IMR-90 (cell line): ENCODE data around the gene NCKAP5. TPM values are rescaled to one million over a fixed set of nuclear protein-coding genes. Genes with fewer than 3 reads are reported as not detected.

ENCODE experiments used
- ATAC-seq: fragments of 200-7000 bp; cut with Tn5 transposase; 2 replicates; pipeline ENCODE4 v1.9.1; 2020; ENCODE audit warnings: low read depth, mild to moderate bottlenecking, moderate library complexity
- BruUV-seq: library from RNA; stranded (reverse); fragments of 400-500 nt; replicated peaks from 2 replicates; lab custom pipeline; 2021; lab: Mats Ljungman, UMichigan
- CTCF ChIA-PET: fragments of 300-600 bp; formaldehyde crosslinking; extraction: SDS; loops from one replicate; lab custom pipeline; 2021; ENCODE audit warnings: antibody characterized with exemption; lab: Yijun Ruan, JAX
- POLR2A ChIA-PET: fragments of 300-600 bp; sonication (Branson Sonifier 250); formaldehyde crosslinking; loops from one replicate; lab custom pipeline; 2022; ENCODE audit warnings: antibody characterized with exemption; ENCODE audit not compliant: unreplicated experiment; lab: Charles Lee
- DNase-seq: peaks from one replicate; pipeline ENCODE4 v3.0.0; 2013
- H2AFZ ChIP-seq: replicated peaks from 2 replicates; pipeline ENCODE3; 2013; ENCODE audit warnings: low read length, mild to moderate bottlenecking; ENCODE audit not compliant: poor library complexity
- H2AK5ac ChIP-seq: 2 replicates; pipeline ENCODE4 v1.6.1; 2013; ENCODE audit warnings: low read depth, low read length, inconsistent platforms
- H2AK9ac ChIP-seq: replicated peaks from 2 replicates; pipeline ENCODE3; 2013; ENCODE audit warnings: mild to moderate bottlenecking, low read depth, low read length, moderate library complexity; ENCODE audit not compliant: poor library complexity
- H2BK120ac ChIP-seq: 2 replicates; pipeline ENCODE4 v1.6.1; 2013; ENCODE audit warnings: low read depth, low read length, inconsistent platforms
- H2BK15ac ChIP-seq: 3 replicates; pipeline ENCODE4 v1.6.1; 2013; ENCODE audit warnings: low read depth, low read length, inconsistent platforms
- H2BK20ac ChIP-seq: 2 replicates; pipeline ENCODE4 v1.6.1; 2013; ENCODE audit warnings: low read depth, mild to moderate bottlenecking, inconsistent platforms, low read length, moderate library complexity
- H2BK5ac ChIP-seq: 2 replicates; pipeline ENCODE4 v1.6.1; 2013; ENCODE audit warnings: mild to moderate bottlenecking, low read depth, low read length, inconsistent platforms; ENCODE audit not compliant: poor library complexity, severe bottlenecking
- H3K14ac ChIP-seq: replicated peaks from 2 replicates; pipeline ENCODE4 v1.6.1; 2013; ENCODE audit warnings: low read depth, low read length, inconsistent platforms
- H3K18ac ChIP-seq: 2 replicates; pipeline ENCODE4 v1.6.1; 2013; ENCODE audit warnings: low read depth, low read length, control low read depth
- H3K23ac ChIP-seq: 2 replicates; pipeline ENCODE4 v1.6.1; 2013; ENCODE audit warnings: low read depth, low read length, inconsistent platforms
- H3K27ac ChIP-seq: 2 replicates; pipeline ENCODE4 v1.5.1; 2013; ENCODE audit warnings: mild to moderate bottlenecking, control low read depth, low read length; ENCODE audit not compliant: insufficient read depth
- H3K27me3 ChIP-seq: 2 replicates; pipeline ENCODE4 v1.6.1; 2013; ENCODE audit warnings: low read length; ENCODE audit not compliant: control insufficient read depth, insufficient read depth
- H3K36me3 ChIP-seq: 2 replicates; pipeline ENCODE4 v1.6.1; 2013; ENCODE audit warnings: low read length, mixed read lengths; ENCODE audit not compliant: control insufficient read depth, insufficient read depth
- H3K4ac ChIP-seq: 2 replicates; pipeline ENCODE4 v1.6.1; 2013; ENCODE audit warnings: low read depth, low read length, inconsistent platforms
- H3K4me1 ChIP-seq: 2 replicates; pipeline ENCODE4 v1.6.1; 2013; ENCODE audit warnings: low read length, mixed read lengths; ENCODE audit not compliant: control insufficient read depth, insufficient read depth
- H3K4me2 ChIP-seq: 2 replicates; pipeline ENCODE4 v1.6.1; 2013; ENCODE audit warnings: low read depth, mild to moderate bottlenecking, control low read depth, low read length, moderate library complexity
- H3K4me3 ChIP-seq: 2 replicates; pipeline ENCODE4 v1.5.1; 2013; ENCODE audit warnings: low read depth, mild to moderate bottlenecking, control low read depth, low read length, moderate library complexity; ENCODE audit not compliant: insufficient read depth
- H3K56ac ChIP-seq: 2 replicates; pipeline ENCODE4 v1.6.1; 2013; ENCODE audit warnings: low read length, inconsistent platforms; ENCODE audit not compliant: insufficient read depth; ENCODE audit errors: extremely low read depth
- H3K79me1 ChIP-seq, 2 experiments: 2 replicates each; pipeline ENCODE4 v1.6.1; 2013; ENCODE audit warnings: low read length in 2 of 2, inconsistent platforms in 1 of 2, low read depth in 1 of 2
- H3K9ac ChIP-seq: 2 replicates; pipeline ENCODE4 v1.6.1; 2013; ENCODE audit warnings: low read depth, low read length, control low read depth
- H3K9me1 ChIP-seq: 2 replicates; pipeline ENCODE4 v1.6.1; 2013; ENCODE audit warnings: low read length, inconsistent platforms; ENCODE audit not compliant: insufficient read depth
- H3K9me3 ChIP-seq: 2 replicates; pipeline ENCODE4 v1.6.1; 2013; ENCODE audit warnings: low read length; ENCODE audit not compliant: control insufficient read depth, insufficient read depth
- H4K20me1 ChIP-seq: 2 replicates; pipeline ENCODE4 v1.6.1; 2013; ENCODE audit warnings: low read length, inconsistent platforms; ENCODE audit not compliant: insufficient read depth
- H4K5ac ChIP-seq: 2 replicates; pipeline ENCODE4 v1.6.1; 2013; ENCODE audit warnings: mild to moderate bottlenecking, low read depth, low read length, control low read depth
- H4K8ac ChIP-seq, 2 experiments: 2 replicates each; pipeline ENCODE4 v1.6.1; 2013; ENCODE audit warnings: low read depth in 2 of 2, low read length in 2 of 2, control low read depth in 1 of 2, inconsistent platforms in 1 of 2
- H4K91ac ChIP-seq: 2 replicates; pipeline ENCODE4 v1.6.1; 2013; ENCODE audit warnings: low read depth, low read length, inconsistent platforms; ENCODE audit not compliant: insufficient read depth
- BHLHE40 ChIP-seq: fragments of 150-350 bp; IDR thresholded peaks from 2 replicates; pipeline ENCODE4 v1.6.1; 2016; ENCODE audit warnings: mild to moderate bottlenecking, low read depth, low read length
- CEBPB ChIP-seq: IDR thresholded peaks from 2 replicates; pipeline ENCODE4 v1.6.1; 2012; ENCODE audit warnings: low read depth, low read length, improper control_type of control experiment
- CHD1 ChIP-seq: IDR thresholded peaks from 2 replicates; pipeline ENCODE4 v1.6.1; 2012; ENCODE audit warnings: low read depth, low read length, improper control_type of control experiment
- CTCF ChIP-seq: conservative IDR thresholded peaks from 2 replicates; pipeline ENCODE4 v1.5.1; 2012; ENCODE audit warnings: mild to moderate bottlenecking, low read depth, low read length, improper control_type of control experiment
- FOS ChIP-seq: fragments of 150-350 bp; IDR thresholded peaks from 2 replicates; pipeline ENCODE4 v1.6.1; 2016; ENCODE audit warnings: low read depth, low read length
- MAFK ChIP-seq: IDR thresholded peaks from 2 replicates; pipeline ENCODE4 v1.6.1; 2012; ENCODE audit warnings: low read depth, low read length, improper control_type of control experiment
- MAZ ChIP-seq: IDR thresholded peaks from 2 replicates; pipeline ENCODE4 v1.6.1; 2012; ENCODE audit warnings: low read depth, mild to moderate bottlenecking, low read length, improper control_type of control experiment, moderate library complexity, borderline replicate concordance
- MXI1 ChIP-seq: IDR thresholded peaks from 2 replicates; pipeline ENCODE4 v1.6.1; 2012; ENCODE audit warnings: low read depth, mild to moderate bottlenecking, low read length, moderate library complexity, borderline replicate concordance
- NFE2L2 ChIP-seq: fragments of 150-350 bp; IDR thresholded peaks from 2 replicates; pipeline ENCODE4 v1.6.1; 2016; ENCODE audit warnings: low read depth, mild to moderate bottlenecking, low read length
- POLR2A ChIP-seq: IDR thresholded peaks from 2 replicates; pipeline ENCODE4 v1.6.1; 2012; ENCODE audit warnings: mild to moderate bottlenecking, low read depth, low read length
- RCOR1 ChIP-seq: IDR thresholded peaks from 2 replicates; pipeline ENCODE4 v1.6.1; 2012; ENCODE audit warnings: mild to moderate bottlenecking, low read length, improper control_type of control experiment; ENCODE audit not compliant: insufficient replicate concordance
- RFX5 ChIP-seq: IDR thresholded peaks from 2 replicates; pipeline ENCODE4 v1.8.0; 2012; ENCODE audit warnings: low read depth, mild to moderate bottlenecking, low read length, moderate library complexity
- USF2 ChIP-seq: fragments of 150-350 bp; IDR thresholded peaks from 2 replicates; pipeline ENCODE4 v1.6.1; 2017; ENCODE audit warnings: mild to moderate bottlenecking, antibody characterized with exemption, low read length, low read depth
- WGBS, 2 experiments: methylation state at CpG; one replicate each; pipeline versions ENCODE4 v1.1.5 to v1.1.7; 2013; ENCODE audit warnings: missing lambda C conversion rate in 2 of 2; ENCODE audit not compliant: insufficient read length in 1 of 2; ENCODE audit errors: extremely low coverage in 2 of 2; 5-methylcytosine and 5-hydroxymethylcytosine counted together
- dilution Hi-C: fragments of 300-500 bp; cut with HindIII; formaldehyde crosslinking; loops from one replicate; pipeline ENCODE4 v1.14.3; 2018; ENCODE audit warnings: low sequenced_read_pairs; ENCODE audit not compliant: unreplicated experiment
- in situ Hi-C: fragments of 300-500 bp; cut with MboI; formaldehyde crosslinking; loops from 3 replicates; pipeline ENCODE4 v1.14.3; 2019; ENCODE audit warnings: low sequenced_read_pairs, inconsistent platforms, mixed read lengths
- intact Hi-C: fragments of 100-400 bp; cut with micrococcal nuclease; formaldehyde crosslinking; loops from 2 replicates; pipeline ENCODE4 v1.10.0; 2022
- polyA plus RNA-seq, 3 experiments: library from polyadenylated mRNA; depleted of rRNA; stranded (reverse); fragments of >200 nt; gene quantifications; 2 replicates each; pipeline ENCODE4 v1.2.3, GENCODE V29; 2012; ENCODE audit warnings: low replicate concordance in 1 of 3
- total RNA-seq: library from RNA; depleted of rRNA; stranded (reverse); fragments of >200 nt; gene quantifications from 2 replicates; pipeline ENCODE4 v1.2.3, GENCODE V29; 2012

NCKAP5 gene
- total and polyA plus RNA-seq, 2 of the 4 experiments (the other 2 are of a cell fraction), result 2.7 to 3.9 TPM

- TF ChIP-seq BHLHE40 (no peak), RFX5 (no peak)
Measured at GRCh38 chr2:133497270-133497893, 70.9 kb downstream of the NCKAP5 start (continued).

- Histone ChIP-seq H3K56ac (no peak overlapping the region), H3K9ac (no peak overlapping the region), H2BK15ac (peak overlapping the region; percentile 25; the same call in 1 of the 3 replicates), H3K4me3 (no peak overlapping the region), H3K4ac (peak overlapping the region; percentile 48; the same call in 1 of the 2 replicates), H3K4me1 (peaks cover 16% of the 10 kb centered on the region), H3K27ac (no peak overlapping the region), H3K14ac (0 out of 2 replicates have a peak overlapping the region, but pooled peaks have one; percentile 23), H3K9me3 (no peaks in the 10 kb centered on the region), H2AFZ (no peak overlapping the region), H4K5ac (no peak overlapping the region), H2BK5ac (no peak overlapping the region), H2BK20ac (peak overlapping the region; percentile 28; the same call in 1 of the 2 replicates), H3K36me3 (no peaks in the 10 kb centered on the region), H3K9me1 (peaks cover 10% of the 10 kb centered on the region), H3K18ac (no peak overlapping the region), H2AK9ac (no peak overlapping the region), H4K8ac (peak overlapping the region in 1 of 2 experiments; percentile 80; a peak in 1 of 4 replicates), H3K79me1 (peaks cover 0 to 3% of the 10 kb centered on the region in 2 experiments; a peak in 2 of 4 replicates), H3K27me3 (no peaks in the 10 kb centered on the region), H3K23ac (peak overlapping the region; percentile 51; the same call in 1 of the 2 replicates), H4K91ac (peak overlapping the region; percentile 75; the same call in 1 of the 2 replicates), H2BK120ac (peak overlapping the region; percentile 75), H3K4me2 (no peak overlapping the region), H4K20me1 (no peaks in the 10 kb centered on the region), H2AK5ac (no peak overlapping the region)
- DNase-seq, result no peak
- dilution Hi-C loops (no loop called here), in situ Hi-C loops (no loop called here), intact Hi-C loops (loop anchor here (10.0 kb wide), 1 partner anchor 148 kb away; no protein-coding TSS in a partner anchor)
- no peak for ATAC-seq
- ChIA-PET POLR2A (no interaction called here), CTCF (interaction anchor here (0.9 to 2.1 kb wide), 3 partner anchors 64 to 348 kb away, joined by 3 to 5 read pairs (median 4); no protein-coding TSS in a partner anchor)
- BruUV-seq, result no TSS peak
- no CpG with 5 or more reads among the region's 3 CpGs for WGBS, 2 experiments
- TF ChIP-seq RCOR1, result no peak
- no peak for TF ChIP-seq CHD1
- no peak for TF ChIP-seq FOS
- TF ChIP-seq NFE2L2, result no peak
- no peak for TF ChIP-seq POLR2A
- TF ChIP-seq BHLHE40, result no peak
- no peak for TF ChIP-seq MAZ
- TF ChIP-seq CTCF, result no peak
- TF ChIP-seq MAFK, result no peak
- TF ChIP-seq CEBPB, result no peak
- no peak for TF ChIP-seq USF2
- no peak for TF ChIP-seq MXI1
Measured at GRCh38 chr2:133496501-133497269, 71.6 kb downstream of the NCKAP5 start.
